ENCODE measurements around the gene HTATIP2.
"Not testable (repeated sequence)": the region's sequence is repeated elsewhere in the genome, so short reads cannot be mapped to it uniquely, and the experiment has no call there.

The HTATIP2 gene

DNA sequence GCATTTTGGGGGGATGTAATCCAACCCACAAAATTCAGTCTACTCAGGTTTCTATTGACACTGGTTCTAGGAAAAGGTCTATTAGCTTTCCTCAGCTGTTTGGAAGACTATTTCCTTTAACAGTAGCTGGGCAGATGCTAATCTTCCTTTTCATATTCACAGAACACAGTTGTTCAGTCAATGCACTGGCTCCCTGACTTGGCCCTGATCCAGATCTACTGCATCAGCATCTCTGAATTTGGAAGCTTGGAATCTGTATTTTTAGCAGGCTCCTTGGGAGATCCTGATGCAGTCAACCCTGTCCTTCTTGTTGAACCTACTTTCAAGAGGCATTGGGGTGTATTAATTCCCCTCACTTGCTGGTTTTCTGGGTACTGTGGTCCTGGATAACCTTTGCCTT lies 6.3 kb downstream of the HTATIP2 start:
- DNase-seq, result no peak

DNA sequence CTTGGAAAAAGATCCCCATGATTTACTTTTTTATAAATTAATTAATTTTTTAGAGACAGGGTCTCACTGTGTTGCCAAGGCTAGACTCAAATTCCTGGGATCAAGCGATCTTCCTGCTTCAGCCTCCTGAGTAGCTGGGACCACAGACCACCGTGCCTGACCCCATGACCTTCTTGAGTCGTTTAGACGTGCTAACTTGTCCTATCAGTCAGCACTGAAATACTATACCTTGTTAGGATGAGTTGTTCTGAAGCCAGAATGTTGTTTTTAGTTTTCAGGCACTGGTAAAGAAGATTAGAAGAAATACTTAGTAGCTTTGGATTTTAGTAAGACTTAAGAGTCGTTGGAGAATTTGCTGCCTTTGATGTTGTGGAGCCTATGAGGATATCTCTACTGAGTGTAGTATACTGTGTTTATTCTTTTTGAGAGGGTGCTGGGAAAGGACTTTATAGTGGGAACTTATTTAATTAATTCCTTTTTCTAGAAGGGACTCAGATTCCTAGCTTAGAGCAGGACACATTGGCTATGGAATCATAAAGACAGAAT lies 8.6 kb downstream of the HTATIP2 start:
- DNase-seq, result no peak

DNA sequence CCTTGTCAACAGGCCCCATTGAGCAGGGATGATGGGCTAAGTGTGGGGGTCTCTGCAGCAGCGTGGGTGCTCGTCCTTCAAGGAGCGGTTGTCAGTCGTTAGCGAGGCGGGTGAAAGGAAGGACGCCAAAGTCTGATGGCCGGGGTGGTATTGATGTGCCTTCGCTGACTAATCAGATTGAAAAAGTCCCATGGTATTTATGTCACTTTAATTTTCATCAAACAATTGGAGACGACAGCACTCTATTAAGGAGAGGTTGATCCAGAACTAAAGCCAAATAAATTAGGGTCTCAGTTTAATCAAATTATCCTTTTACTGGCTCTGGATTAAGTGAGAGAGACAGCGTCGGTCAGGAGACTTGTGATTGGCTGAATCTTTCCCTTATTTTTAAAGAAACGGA lies 9.6 kb downstream of the HTATIP2 start:
- no peak for DNase-seq

DNA sequence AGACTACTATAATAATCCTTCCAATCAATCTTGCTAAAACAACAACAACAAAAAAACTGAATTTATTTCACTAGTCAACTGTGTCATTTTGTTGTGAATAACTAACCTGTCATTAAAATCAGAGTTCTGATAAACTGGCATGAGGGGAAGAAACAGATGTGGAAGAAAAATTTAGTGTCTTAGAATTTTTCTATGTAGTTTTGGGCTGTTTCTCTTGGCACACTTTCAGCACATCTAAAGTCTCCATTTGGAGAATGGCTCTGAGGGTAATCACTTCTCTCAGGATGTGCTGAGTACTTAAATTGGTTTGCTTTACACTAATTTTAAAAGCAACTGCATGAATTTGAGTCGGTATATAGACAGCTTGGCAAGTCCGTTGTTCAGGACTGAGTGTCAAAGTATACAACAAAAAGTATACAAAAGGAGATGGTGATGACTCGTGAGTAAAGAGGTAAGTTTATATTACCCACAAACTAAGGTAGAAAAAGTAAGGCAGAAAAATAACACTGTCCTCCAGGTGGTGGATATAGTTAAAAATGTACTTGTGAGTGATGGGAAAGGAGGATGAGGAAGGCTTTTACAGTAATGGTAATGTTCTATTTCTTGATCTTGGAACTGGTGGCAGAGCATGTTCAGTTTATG lies 10.2 kb downstream of the HTATIP2 start:
- no peak for DNase-seq

DNA sequence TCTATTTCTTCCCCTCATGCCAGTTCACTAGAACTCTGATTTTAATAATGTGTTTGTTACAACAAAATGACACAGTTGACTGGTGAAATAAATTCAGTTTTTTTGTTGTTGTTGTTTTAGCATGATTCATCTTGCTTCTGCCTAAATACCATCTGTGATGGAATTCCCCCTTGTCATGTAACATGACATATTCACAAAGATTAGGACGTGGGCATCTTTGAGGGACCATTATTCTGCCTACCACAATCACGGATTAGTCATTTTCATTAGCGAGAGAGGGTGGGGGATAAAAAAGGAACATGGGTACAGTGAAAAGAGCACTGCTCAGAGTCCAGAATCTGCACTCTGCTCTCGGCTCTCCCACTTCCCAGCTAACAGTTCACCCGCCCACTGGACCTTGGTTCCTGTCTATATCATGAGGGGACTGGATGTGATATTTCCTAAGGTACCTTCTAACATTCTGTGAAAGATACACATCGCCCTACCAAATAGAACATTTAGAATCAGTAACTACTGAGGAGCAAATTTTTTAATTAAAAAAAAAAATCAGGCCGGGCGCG lies 11.3 kb downstream of the HTATIP2 start:
- DNase-seq, result no peak

DNA sequence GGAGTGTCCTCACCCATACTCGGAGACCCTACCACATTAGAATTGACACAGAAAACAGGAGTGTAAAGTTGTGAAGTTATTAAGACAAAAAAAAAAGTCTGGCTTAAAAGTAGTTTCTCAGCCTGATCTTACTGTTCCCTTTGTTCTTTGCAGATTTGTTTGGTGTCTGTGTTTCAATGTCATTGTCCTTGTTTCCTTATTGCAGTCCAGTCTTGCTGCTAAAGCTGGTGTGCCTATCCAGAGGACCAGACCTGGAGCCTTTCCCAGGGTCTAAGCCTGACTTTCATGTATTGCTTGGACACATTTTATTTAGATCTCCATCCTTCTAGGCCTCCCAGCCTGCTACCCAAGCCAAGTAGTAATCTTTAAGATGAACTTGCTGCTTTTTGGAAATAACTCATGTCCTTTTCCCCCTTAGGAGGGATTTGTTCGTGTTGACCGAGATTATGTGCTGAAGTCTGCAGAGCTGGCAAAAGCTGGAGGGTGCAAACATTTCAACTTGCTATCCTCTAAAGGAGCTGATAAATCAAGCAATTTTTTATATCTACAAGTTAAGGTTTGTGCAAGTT lies 12.7 kb downstream of the HTATIP2 start:
- no peak for DNase-seq

DNA sequence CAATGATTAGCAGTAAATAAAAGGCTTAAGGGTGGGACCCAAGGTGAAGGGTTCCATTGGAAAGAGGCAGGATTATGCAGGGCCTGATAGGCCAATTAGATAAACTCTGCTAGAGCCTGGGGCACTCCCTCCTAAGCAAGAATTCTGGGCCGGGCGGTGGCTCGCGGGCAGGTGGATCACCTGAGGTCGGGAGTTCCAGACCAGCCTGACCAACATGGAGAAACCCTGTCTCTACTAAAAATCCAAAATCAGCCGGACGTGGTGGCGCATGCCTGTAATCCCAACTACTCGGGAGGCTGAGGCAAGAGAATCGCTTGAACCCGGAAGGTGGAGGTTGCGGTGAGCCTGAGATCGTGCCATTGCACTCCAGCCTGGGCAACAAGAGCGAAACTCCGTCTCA lies 22.5 kb downstream of the HTATIP2 start:
- DNase-seq, result not testable (repeated sequence)

DNA sequence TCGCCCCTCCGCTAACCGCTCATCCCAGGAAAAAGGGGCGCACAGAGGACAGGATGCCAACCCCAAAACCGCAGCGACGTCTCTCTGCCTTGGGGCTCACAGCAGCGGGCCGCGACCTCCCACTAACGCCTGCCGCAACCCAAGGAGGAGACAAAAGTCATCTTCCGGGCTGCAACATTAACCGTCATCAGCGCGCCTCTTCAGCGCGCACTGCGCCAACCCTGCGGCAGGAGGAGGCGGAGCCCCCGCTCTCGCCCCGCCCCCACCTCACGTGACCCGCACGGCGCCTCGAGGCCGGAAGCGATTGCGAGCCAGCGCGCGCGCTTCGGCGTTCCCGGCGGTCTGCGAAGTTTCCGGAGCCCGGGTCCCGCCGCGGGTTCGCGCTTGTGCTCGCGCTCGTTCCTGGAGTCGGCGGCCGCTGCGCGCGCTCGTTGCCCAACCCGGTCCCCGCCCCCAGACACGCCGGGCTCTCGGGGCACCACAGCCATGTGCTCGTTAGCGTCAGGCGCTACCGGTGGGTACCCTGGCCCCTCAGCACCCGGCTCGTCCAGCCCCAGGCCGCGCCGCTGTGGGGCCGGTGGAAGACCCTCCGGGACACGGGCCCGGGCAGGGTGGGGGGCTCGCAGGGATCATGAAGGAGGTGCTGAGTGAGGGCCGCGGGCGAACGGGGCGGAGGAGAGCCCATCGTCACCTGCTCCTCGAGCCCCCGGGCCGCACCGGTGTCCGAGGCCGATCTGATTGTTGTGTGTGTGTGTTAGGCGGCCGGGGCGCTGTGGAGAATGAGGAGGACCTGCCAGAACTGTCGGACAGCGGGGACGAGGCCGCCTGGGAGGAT lies 24.0 kb downstream of the HTATIP2 start, which contains the start of gene PRMT3:
TSS of gene PRMT3 (plus strand) at position 456 of the 835 bp plus-strand sequence. CDS start at position 487, 31 bp downstream.
- peak; percentile 99 for DNase-seq

DNA sequence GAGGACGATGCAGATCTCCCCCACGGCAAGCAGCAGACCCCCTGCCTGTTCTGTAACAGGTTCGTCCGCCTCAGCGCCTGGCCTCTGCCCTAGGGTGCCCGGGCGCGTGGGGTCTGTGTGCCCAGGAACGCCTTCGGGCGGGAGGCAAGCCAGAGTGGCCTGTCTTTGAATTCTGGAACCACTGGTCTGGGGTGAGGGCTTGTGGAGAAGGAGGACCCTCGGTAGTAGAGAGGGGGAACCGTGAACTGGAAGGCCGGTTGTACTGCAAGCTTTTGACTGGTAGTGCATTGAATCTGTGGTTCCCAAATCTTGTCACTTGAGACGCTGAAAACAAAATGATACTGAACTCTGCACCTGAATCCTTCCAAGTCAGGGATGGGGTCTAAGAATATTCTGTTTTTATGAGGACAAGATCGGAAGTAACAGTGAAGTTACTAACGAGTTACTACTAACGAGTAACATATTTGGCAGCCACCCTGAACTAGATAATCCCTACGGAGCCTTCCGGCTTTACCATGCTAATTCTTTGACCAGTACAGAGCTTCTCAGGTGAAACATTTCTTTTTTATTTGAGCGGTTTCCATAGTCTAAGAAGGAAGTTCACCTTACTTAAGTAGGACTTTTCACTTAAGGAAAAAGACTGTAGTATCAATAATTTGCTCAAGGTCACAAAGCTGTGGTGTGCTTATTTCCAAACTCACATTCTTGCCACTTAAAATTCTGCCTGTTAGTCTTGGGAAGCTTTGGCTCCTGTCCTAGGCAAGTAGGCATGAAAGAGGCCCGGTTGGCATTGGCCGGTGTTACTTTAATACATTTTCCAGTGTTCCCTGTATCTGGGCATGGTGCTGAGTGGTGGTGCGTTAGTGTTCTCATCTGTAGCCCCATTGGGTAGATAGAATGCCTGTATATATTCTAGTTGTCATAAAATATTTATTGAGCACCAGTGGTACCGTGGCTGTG lies 24.9 kb downstream of the HTATIP2 start:
- DNase-seq, result no peak

DNA sequence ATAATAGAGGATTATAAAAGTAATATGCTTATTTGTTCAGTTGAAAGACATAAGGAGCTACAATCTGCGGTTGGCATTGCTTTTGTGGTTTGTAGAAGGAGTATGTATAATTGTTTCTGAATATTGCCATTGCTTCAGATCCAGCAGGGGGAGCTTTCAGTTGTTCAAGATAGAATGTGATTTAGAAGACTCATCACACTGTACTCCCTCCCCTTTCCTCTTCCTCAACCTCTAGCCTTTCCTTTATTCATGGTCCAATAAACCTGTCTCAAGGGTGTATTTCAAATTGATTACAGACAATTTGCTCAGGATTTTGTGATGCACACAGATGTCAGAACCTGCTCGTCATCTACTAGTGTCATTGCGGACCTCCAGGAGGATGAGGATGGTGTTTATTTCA lies 33.8 kb downstream of the HTATIP2 start:
- DNase-seq, result peak; percentile 7

DNA sequence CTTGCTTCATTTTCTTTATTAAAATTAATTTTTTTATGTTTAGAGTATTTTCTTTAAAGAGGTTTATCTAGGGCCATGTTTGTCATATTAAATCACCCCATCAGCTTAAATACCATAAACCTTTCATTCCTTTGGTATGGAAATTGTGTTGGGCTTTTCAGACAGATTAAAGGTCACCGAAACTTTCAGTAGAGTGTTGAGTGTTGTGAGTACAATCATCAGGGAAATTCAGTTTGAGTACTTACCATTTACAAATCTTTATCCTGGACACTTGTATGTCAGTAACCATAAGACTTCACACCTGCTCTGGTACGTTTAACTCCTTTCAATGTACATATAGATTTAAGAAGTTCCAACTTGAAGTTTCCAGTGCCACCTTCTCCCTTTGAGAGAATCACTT lies 36.0 kb downstream of the HTATIP2 start:
- DNase-seq, result no peak

DNA sequence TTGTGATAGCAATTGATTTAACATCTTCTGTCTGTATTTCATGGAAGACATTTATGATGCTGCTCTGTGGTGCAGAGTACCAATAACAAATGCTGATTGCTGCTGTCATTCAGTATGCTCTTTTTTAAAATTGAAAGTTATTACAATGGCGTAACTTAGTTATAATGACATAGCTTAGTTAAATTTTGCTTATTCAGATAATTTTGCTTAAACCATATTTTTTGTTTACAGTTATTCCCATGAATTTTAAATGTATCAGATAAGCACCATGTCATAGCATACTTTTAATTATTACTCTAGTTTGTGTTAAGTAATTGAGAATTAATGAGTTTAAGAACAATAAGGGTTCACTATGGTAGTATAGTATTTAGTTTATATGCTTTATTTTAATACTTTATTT lies 39.5 kb downstream of the HTATIP2 start:
- DNase-seq, result no peak

DNA sequence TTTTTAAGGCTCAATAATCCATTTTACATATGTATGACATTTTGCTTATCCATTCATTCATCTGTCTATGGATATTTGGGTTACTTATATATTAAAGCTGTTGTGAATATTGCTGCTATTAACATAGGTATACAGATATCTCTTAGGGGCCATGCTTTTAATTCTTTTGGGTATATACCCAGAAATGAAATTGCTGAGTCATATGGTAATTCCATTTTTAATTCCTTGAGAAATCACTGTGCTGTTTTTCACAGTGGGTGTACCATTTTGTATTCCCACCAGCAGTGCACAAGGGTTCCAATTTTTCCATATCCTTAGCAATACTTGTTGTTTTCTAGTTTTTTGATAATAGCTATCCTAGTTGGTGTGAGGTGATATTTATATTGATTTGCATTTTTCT lies 43.0 kb downstream of the HTATIP2 start:
- DNase-seq, result no peak

DNA sequence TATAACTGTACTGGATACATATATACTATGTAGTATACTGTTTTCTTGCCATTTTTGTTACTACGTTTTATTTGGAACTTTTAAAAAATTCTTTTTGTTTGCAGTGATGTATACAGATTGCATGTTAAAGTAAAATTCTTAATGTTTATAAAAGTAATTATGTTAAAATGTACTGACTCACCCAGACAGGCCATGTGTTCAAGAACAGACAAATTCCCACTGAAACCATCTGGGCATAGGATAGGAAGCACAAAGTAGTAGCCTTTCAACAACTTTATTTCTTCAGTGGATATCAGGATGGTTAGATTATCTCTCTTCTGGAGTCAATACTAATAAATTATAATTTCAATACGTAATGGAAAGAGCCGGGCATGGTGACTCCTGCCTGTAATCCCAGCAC lies 43.8 kb downstream of the HTATIP2 start:
- no peak for DNase-seq

DNA sequence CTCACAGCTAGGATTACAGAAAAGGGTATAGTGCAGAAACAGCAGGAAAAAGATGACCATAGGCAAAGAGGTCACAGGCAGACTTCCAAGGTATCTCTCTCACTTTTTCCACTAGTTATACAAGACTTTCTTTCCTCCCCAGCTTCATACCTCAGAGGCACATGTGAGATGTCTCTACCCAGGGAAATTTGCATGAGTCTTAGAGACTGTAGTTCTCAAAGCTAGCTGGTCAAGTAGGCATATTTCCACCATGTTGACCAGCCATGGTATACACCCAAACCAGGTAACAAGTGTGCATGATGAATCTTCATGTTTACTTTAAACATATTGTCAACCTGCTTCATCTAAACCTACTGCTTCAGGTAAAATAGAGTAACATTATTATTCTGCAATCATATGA lies 51.9 kb downstream of the HTATIP2 start:
- no peak for DNase-seq

DNA sequence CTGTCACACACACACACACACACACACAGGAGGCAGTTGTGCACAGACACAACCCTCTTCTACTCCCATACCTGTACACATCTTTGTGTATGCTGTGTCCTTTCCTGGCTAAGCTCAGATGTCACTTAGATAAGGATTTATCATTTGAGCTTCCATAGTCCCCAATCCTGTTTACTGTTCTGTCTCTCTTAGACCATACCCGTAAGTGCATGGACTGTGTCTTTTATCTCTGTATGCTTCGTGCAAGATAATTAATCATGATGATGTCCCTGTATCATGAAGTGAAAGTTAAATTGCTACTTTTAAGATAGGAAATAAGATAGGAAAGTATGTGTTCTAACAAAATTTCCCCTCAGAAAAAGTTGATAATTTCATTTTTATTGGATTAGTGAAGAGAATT lies 54.3 kb downstream of the HTATIP2 start:
- no peak for DNase-seq

DNA sequence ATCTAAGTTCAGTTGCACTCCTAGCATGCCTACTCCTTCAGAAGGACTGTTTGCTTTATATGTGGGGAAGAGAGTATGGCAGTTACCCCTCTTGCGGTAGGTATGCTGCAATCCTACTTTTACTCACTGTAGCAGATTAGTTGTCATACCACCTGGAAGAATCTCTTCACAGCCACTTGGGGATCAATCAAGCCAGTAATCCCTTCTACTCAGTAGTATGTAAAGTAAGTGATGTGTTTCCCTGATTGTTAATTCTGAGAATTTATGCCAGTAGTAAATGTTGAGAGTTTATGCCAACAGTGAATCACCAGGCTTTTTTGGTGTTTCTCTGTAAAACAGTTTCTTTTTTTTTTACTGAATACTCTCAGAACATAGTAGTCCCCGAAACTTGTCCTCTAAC lies 58.4 kb downstream of the HTATIP2 start:
- no peak for DNase-seq

DNA sequence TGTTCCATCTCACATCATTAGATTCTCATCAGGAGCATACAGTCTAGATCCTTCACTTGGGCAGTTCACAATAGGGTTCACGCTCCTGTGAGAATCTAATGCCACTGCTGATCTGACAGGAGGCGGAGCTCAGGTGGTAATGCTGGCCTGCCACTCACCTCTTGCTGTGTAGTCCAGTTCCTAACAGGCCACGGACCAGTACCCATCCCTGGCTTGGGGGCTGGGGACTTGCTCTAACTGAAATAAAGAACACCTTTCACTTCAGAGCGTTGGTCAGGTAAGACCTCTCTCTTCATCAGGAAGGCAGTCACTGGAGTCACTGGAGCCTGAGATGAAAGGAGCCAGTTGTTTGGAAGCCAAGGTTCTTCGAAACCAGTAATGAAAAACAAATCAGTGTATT lies 65.7 kb downstream of the HTATIP2 start:
- DNase-seq, result no peak
